PFSK-1 (cell line): ENCODE data around the gene MRPL14.

Source experiments
- POLR2AphosphoS5 ChIP-seq: IDR thresholded peaks from 2 replicates; pipeline ENCODE4 v1.6.1; 2012; ENCODE audit warnings: low read depth, mild to moderate bottlenecking, control low read depth, low read length, moderate library complexity
- REST ChIP-seq, 2 experiments: IDR thresholded peaks; 2 replicates each; pipeline versions ENCODE4 v1.6.1 to v1.8.0; 2011 to 2012; ENCODE audit warnings: low read depth in 2 of 2, low read length in 2 of 2, control low read depth in 1 of 2, inconsistent platforms in 1 of 2, mild to moderate bottlenecking in 1 of 2, moderate library complexity in 1 of 2; ENCODE audit not compliant: insufficient read depth in 1 of 2
- SIN3A ChIP-seq: IDR thresholded peaks from 2 replicates; pipeline ENCODE4 v1.6.1; 2012; ENCODE audit warnings: mild to moderate bottlenecking, low read length, moderate library complexity, borderline replicate concordance; ENCODE audit not compliant: insufficient read depth
- TAF1 ChIP-seq: IDR thresholded peaks from 2 replicates; pipeline ENCODE4 v1.6.1; 2012; ENCODE audit warnings: low read length, control low read depth, borderline replicate concordance; ENCODE audit not compliant: insufficient read depth

- TF ChIP-seq SIN3A (no peak), REST (IDR thresholded peaks at IDR 0.05; ENCODE audit: insufficient read depth in 1 of 2, low read depth in 2 of 2, low read length in 2 of 2) (no peak), POLR2AphosphoS5 (no peak), TAF1 (no peak)
These were observed 22.2 kb upstream of the MRPL14 start for GRCh38 chr6:44149369-44150012.
